PFSK-1 (cell line): Measurements from ENCODE around the gene ZNF710.

Experiments used
- FOXP2 ChIP-seq: optimal IDR thresholded peaks from 2 replicates; pipeline ENCODE3; 2011; ENCODE audit warnings: borderline replicate concordance, control low read depth, inconsistent platforms; ENCODE audit not compliant: insufficient read depth; ENCODE audit errors: extremely low read length, extremely low read depth
- POLR2AphosphoS5 ChIP-seq: IDR thresholded peaks from 2 replicates; pipeline ENCODE4 v1.6.1; 2012; ENCODE audit warnings: low read depth, mild to moderate bottlenecking, control low read depth, low read length, moderate library complexity
- REST ChIP-seq, 2 experiments: IDR thresholded peaks; 2 replicates each; pipeline versions ENCODE4 v1.6.1 to v1.8.0; 2011 to 2012; ENCODE audit warnings: low read depth in 2 of 2, low read length in 2 of 2, control low read depth in 1 of 2, inconsistent platforms in 1 of 2, mild to moderate bottlenecking in 1 of 2, moderate library complexity in 1 of 2; ENCODE audit not compliant: insufficient read depth in 1 of 2
- SIN3A ChIP-seq: IDR thresholded peaks from 2 replicates; pipeline ENCODE4 v1.6.1; 2012; ENCODE audit warnings: mild to moderate bottlenecking, low read length, moderate library complexity, borderline replicate concordance; ENCODE audit not compliant: insufficient read depth
- TAF1 ChIP-seq: IDR thresholded peaks from 2 replicates; pipeline ENCODE4 v1.6.1; 2012; ENCODE audit warnings: low read length, control low read depth, borderline replicate concordance; ENCODE audit not compliant: insufficient read depth

GRCh38 chr15:90058775-90059174, 57.7 kb downstream of the ZNF710 start:
- TF ChIP-seq SIN3A, result no peak
- TF ChIP-seq POLR2AphosphoS5, result no peak
- TF ChIP-seq REST (IDR thresholded peaks at IDR 0.05; ENCODE audit: insufficient read depth in 1 of 2, low read depth in 2 of 2, low read length in 2 of 2), result no peak
- TF ChIP-seq TAF1, result no peak
- no peak for TF ChIP-seq FOXP2
